Caco-2 (cell line): Measurements from ENCODE around the gene WBP4. TPM values are rescaled to one million over a fixed set of nuclear protein-coding genes. Genes with fewer than 3 reads are reported as not detected.

Experiments
- Bru-seq: library from RNA; stranded (reverse); fragments of 400-500 nt; gene quantifications from one replicate; lab custom pipeline; 2021; lab: Mats Ljungman, UMichigan
- BruChase-seq, 2 experiments: library from RNA; stranded (reverse); fragments of 400-500 nt; gene quantifications; one replicate each; lab custom pipeline; 2021; lab: Mats Ljungman, UMichigan
- BruUV-seq: library from RNA; stranded (reverse); fragments of 400-500 nt; replicated peaks from 2 replicates; lab custom pipeline; 2021; lab: Mats Ljungman, UMichigan
- CTCF ChIA-PET: fragments of 300-600 bp; sonication (Branson Sonifier 250); formaldehyde crosslinking; loops from one replicate; lab custom pipeline; 2022; ENCODE audit warnings: antibody characterized with exemption; lab: Charles Lee
- POLR2A ChIA-PET: fragments of 300-600 bp; sonication (Branson Sonifier 250); formaldehyde crosslinking; loops from one replicate; lab custom pipeline; 2022; ENCODE audit warnings: antibody characterized with exemption; lab: Charles Lee
- DNase-seq, 2 experiments: peaks; one replicate each; pipeline versions ENCODE4 v3.0.0 to v3.0.0-alpha.2; 2020 to 2022
- H3K27me3 ChIP-seq: replicated peaks from 2 replicates; pipeline ENCODE4 v1.6.0; 2011; ENCODE audit warnings: low read length; ENCODE audit not compliant: control insufficient read depth, insufficient read depth
- H3K36me3 ChIP-seq: 2 replicates; pipeline ENCODE4 v1.5.1; 2011; ENCODE audit warnings: low read length; ENCODE audit not compliant: control insufficient read depth, insufficient read depth
- H3K4me1 ChIP-seq: fragments of 250-450 bp; sonication (Bioruptor Pico); 2 replicates; pipeline ENCODE4 v1.5.1; 2020; ENCODE audit warnings: mild to moderate bottlenecking
- H3K4me3 ChIP-seq: 2 replicates; pipeline ENCODE4 v1.5.1; 2011; ENCODE audit warnings: low read depth, mild to moderate bottlenecking, control low read depth, low read length
- H3K9me3 ChIP-seq: fragments of 250-450 bp; sonication (Bioruptor Pico); 2 replicates; pipeline ENCODE4 v1.5.1; 2020; ENCODE audit warnings: mild to moderate bottlenecking, moderate library complexity
- H3K27ac Mint-ChIP-seq: one replicate; pipeline ENCODE4 v1.8.0; 2022; ENCODE audit warnings: mixed read lengths; ENCODE audit not compliant: unreplicated experiment
- H3K27me3 Mint-ChIP-seq: one replicate; pipeline ENCODE4 v1.8.0; 2022; ENCODE audit warnings: mixed read lengths; ENCODE audit not compliant: insufficient read depth, unreplicated experiment
- H3K36me3 Mint-ChIP-seq: one replicate; pipeline ENCODE4 v1.8.0; 2022; ENCODE audit warnings: mild to moderate bottlenecking, mixed read lengths; ENCODE audit not compliant: insufficient read depth, unreplicated experiment
- H3K4me1 Mint-ChIP-seq: one replicate; pipeline ENCODE4 v1.8.0; 2022; ENCODE audit warnings: low read depth, mixed read lengths; ENCODE audit not compliant: unreplicated experiment
- H3K4me3 Mint-ChIP-seq: one replicate; pipeline ENCODE4 v1.8.0; 2022; ENCODE audit warnings: mild to moderate bottlenecking, moderate library complexity, mixed read lengths; ENCODE audit not compliant: unreplicated experiment
- H3K9me3 Mint-ChIP-seq: one replicate; pipeline ENCODE4 v1.8.0; 2022; ENCODE audit warnings: mixed read lengths; ENCODE audit not compliant: unreplicated experiment
- intact Hi-C: fragments of 100-400 bp; cut with micrococcal nuclease; formaldehyde crosslinking; loops from one replicate; pipeline ENCODE4 v1.10.0; 2022; ENCODE audit not compliant: unreplicated experiment
- long read RNA-seq: library from polyadenylated mRNA; stranded (forward); transcript quantifications from one replicate; pipeline ENCODE4 v2.0.0, GENCODE V29; 2022
- total RNA-seq: library from RNA; stranded (reverse); gene quantifications from 2 replicates; pipeline ENCODE4 v1.2.3, GENCODE V29; 2022
- TF ChIP-seq, protein P1 (sequence below), 2 experiments: fragments of 200-600 bp in 1 of 2; IDR thresholded peaks; 1 replicate in 1 of 2; 2 replicates in 1 of 2; pipeline versions ENCODE4 v1.5.1 to v1.8.0; 2011 to 2022; ENCODE audit warnings: antibody characterized with exemption in 1 of 2, control low read depth in 1 of 2, inconsistent platforms in 1 of 2, low read depth in 1 of 2, low read length in 1 of 2, mild to moderate bottlenecking in 1 of 2, moderate library complexity in 1 of 2; ENCODE audit not compliant: insufficient read depth in 1 of 2, severe bottlenecking in 1 of 2, unreplicated experiment in 1 of 2

The WBP4 gene, protein sequence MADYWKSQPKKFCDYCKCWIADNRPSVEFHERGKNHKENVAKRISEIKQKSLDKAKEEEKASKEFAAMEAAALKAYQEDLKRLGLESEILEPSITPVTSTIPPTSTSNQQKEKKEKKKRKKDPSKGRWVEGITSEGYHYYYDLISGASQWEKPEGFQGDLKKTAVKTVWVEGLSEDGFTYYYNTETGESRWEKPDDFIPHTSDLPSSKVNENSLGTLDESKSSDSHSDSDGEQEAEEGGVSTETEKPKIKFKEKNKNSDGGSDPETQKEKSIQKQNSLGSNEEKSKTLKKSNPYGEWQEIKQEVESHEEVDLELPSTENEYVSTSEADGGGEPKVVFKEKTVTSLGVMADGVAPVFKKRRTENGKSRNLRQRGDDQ
- total RNA-seq (12.9 and 13.6 TPM in 2 replicates), Bru-seq, nascent RNA (percentile 89 among the genes with signal in this experiment), BruChase-seq, experiment 1, labeled RNA remaining after a 2-hour chase (percentile 86 among the genes with signal in this experiment), BruChase-seq, experiment 2, labeled RNA remaining after a 6-hour chase (percentile 77 among the genes with signal in this experiment)
- long read RNA-seq, transcript WBP4-201 (10 exons, 2,623 nt) = major isoform, 55 of 75 reads
- long read RNA-seq, partial matches to known transcripts = 10 of 75 reads
- long read RNA-seq, other reads (novel, unspliced or antisense) = 10 of 75 reads

DNA sequence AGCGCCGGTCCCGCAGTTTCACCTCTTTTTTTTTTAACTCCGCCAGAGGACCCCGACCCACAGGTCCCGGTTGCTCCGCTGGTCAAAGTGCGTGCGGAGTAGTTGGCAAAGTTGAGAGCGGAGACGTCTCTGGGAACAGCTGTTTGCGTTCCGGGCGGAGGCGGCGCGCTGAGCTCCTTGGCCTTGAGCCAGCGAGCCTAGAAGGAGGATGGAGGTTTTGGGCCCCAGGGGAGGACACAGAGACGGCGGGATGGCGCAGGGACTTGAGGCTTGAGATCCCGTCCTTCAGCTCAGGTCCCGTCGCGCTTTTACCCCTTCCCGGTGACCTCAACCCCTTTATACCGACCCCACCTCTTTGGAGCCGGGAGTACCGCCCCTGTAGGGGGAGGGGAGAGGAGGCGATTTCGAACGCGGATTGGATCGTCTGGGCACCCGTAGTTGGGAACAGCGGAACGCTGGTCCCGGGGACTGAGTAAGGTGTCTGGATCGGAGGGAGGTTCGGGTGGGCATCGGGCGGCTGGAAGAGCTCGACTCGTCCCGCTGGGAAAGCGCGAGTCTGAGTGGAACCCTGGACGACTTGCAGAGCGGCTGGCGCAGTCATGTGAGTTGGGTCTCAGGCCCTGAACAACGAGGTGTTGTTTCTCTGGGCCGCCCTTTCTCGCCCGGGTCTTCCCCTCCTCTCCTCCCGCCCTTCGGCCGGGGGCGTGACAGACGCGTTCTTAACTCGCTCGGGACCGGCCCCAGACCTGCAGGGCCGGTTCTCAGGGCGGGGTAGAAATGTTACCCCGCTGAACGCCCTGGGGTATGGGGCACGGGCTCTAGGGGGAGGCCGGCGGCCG, at the start of gene WBP4:
TSS of gene WBP4 (plus strand) at position 435 of the 839 bp plus-strand sequence. CDS start at position 600, 165 bp downstream.
- Mint-ChIP-seq H3K9me3 (no peaks in the 10 kb centered on the region), H3K4me3 (peak within 1 kb of the TSS; percentile 95), H3K27ac (peak within 1 kb of the TSS; percentile 99), H3K4me1 (peaks cover 43% of the 10 kb centered on the region), H3K27me3 (no peaks in the 10 kb centered on the region), H3K36me3 (peaks cover 61% of the 10 kb centered on the region)
- CTCF ChIA-PET = interaction anchor here (0.6 to 1.1 kb wide), 3 partner anchors 86 to 272 kb away, joined by 3 to 4 read pairs (median 4); no protein-coding TSS in a partner anchor
- Histone ChIP-seq H3K9me3 (no peaks in the 10 kb centered on the region), H3K4me1 (peaks cover 56% of the 10 kb centered on the region), H3K36me3 (peaks cover 2% of the 10 kb centered on the region; the same call in 1 of the 2 replicates), H3K27me3 (no peaks in the 10 kb centered on the region), H3K4me3 (peak within 1 kb of the TSS; percentile 76)
- POLR2A ChIA-PET = interaction anchor here (0.5 to 1.8 kb wide), 8 partner anchors 43 to 289 kb away, joined by 3 to 8 read pairs (median 3); partner anchors contain the start of gene KBTBD7
- BruUV-seq = no TSS peak
- intact Hi-C loops = loop anchor here (1.0 kb wide), 2 partner anchors 42 to 67 kb away; partner anchors contain the start of gene ELF1
- DNase-seq = peak; percentile 97 to 99
- TF ChIP-seq, protein P1, sequence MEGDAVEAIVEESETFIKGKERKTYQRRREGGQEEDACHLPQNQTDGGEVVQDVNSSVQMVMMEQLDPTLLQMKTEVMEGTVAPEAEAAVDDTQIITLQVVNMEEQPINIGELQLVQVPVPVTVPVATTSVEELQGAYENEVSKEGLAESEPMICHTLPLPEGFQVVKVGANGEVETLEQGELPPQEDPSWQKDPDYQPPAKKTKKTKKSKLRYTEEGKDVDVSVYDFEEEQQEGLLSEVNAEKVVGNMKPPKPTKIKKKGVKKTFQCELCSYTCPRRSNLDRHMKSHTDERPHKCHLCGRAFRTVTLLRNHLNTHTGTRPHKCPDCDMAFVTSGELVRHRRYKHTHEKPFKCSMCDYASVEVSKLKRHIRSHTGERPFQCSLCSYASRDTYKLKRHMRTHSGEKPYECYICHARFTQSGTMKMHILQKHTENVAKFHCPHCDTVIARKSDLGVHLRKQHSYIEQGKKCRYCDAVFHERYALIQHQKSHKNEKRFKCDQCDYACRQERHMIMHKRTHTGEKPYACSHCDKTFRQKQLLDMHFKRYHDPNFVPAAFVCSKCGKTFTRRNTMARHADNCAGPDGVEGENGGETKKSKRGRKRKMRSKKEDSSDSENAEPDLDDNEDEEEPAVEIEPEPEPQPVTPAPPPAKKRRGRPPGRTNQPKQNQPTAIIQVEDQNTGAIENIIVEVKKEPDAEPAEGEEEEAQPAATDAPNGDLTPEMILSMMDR (IDR thresholded peaks at IDR 0.05; ENCODE audit: insufficient read depth in 1 of 2, low read depth in 1 of 2, low read length in 1 of 2, severe bottlenecking in 1 of 2, unreplicated experiment in 1 of 2) = no peak

DNA sequence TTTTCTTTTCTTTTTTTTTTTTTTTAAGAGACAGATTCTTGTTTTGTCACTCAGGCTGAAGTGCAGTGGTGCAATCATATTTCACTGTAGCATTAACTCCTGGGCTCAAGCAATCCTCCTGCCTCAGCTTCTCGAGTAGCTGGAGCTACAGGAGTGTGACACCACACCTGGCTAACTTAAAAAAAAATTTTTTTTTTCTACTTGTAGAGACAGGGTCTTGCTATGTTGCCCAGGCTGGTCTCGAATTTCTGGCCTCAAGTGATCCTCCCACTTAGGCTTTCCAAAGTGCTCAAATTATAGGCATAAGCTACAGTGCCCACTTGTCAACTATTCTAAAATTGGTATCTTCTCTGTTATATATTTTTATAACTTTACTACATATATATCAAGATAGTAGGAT, 48.8 kb upstream of the WBP4 start:
- H3K9me3 ChIP-seq = no peaks in the 10 kb centered on the region
- H3K27ac Mint-ChIP-seq = no peak overlapping the region
- H3K4me3 ChIP-seq = no peak overlapping the region
- H3K4me1 Mint-ChIP-seq = peaks cover 34% of the 10 kb centered on the region
- no TSS peak for BruUV-seq
- ChIA-PET POLR2A (interaction anchor here (0.6 kb wide), 1 partner anchor 880 kb away, joined by 7 read pairs; no protein-coding TSS in a partner anchor), CTCF (no interaction called here)
- H3K27me3 Mint-ChIP-seq = no peaks in the 10 kb centered on the region
- no peaks in the 10 kb centered on the region; the same call in 1 of the 2 replicates for H3K36me3 ChIP-seq
- DNase-seq = no peak
- H3K4me3 Mint-ChIP-seq = no peak overlapping the region
- peaks cover 38% of the 10 kb centered on the region for H3K4me1 ChIP-seq
- H3K36me3 Mint-ChIP-seq = peaks cover 21% of the 10 kb centered on the region
- intact Hi-C loops = no loop called here
- TF ChIP-seq, protein P1 (IDR thresholded peaks at IDR 0.05; ENCODE audit: insufficient read depth in 1 of 2, low read depth in 1 of 2, low read length in 1 of 2, severe bottlenecking in 1 of 2, unreplicated experiment in 1 of 2) = no peak
- no peaks in the 10 kb centered on the region for H3K9me3 Mint-ChIP-seq
- no peaks in the 10 kb centered on the region for H3K27me3 ChIP-seq
